LNCaP clone FGC (cell line): ENCODE results near the gene MAN2B1.

ENCODE experiments used
- DNase-seq: peaks from one replicate; pipeline ENCODE4 v3.0.0-alpha.2; 2011; ENCODE audit warnings: low read depth
- H3K4me3 ChIP-seq: 2 replicates; pipeline ENCODE4 v1.5.1; 2011; ENCODE audit warnings: mild to moderate bottlenecking, low read depth, low read length, control low read depth
- CTCF ChIP-seq: IDR thresholded peaks from 2 replicates; pipeline ENCODE4 v1.5.1; 2012; ENCODE audit warnings: mild to moderate bottlenecking; ENCODE audit not compliant: control insufficient read depth, insufficient read depth; ENCODE audit errors: extremely low read depth

Gene MAN2B1

GRCh38 chr19:12656899-12657571 lies 9.5 kb downstream of the MAN2B1 start:
- H3K4me3 ChIP-seq, result no peak overlapping the region
- TF ChIP-seq CTCF, result no peak
- no peak for DNase-seq

GRCh38 chr19:12655546-12655945 lies 11.0 kb downstream of the MAN2B1 start:
- DNase-seq, result no peak
- H3K4me3 ChIP-seq, result no peak overlapping the region
- no peak for TF ChIP-seq CTCF

- no peak for TF ChIP-seq CTCF
- no peak for DNase-seq
- no peak overlapping the region for H3K4me3 ChIP-seq
Observed at GRCh38 chr19:12652219-12652618, 14.3 kb downstream of the MAN2B1 start.

- no peak for DNase-seq
- H3K4me3 ChIP-seq, result no peak overlapping the region
- no peak for TF ChIP-seq CTCF
Observed at GRCh38 chr19:12649941-12650340, 16.6 kb downstream of the MAN2B1 start.

GRCh38 chr19:12648088-12648487 lies 18.5 kb downstream of the MAN2B1 start:
- DNase-seq, result no peak
- H3K4me3 ChIP-seq, result no peak overlapping the region
- TF ChIP-seq CTCF, result 0 out of 2 replicates have a peak, but pooled peaks have one; percentile 1

GRCh38 chr19:12647490-12648071 lies 19.0 kb downstream of the MAN2B1 start:
- no peak overlapping the region for H3K4me3 ChIP-seq
- no peak for DNase-seq
- TF ChIP-seq CTCF, result no peak

- TF ChIP-seq CTCF, result no peak
- no peak for DNase-seq
- H3K4me3 ChIP-seq, result no peak overlapping the region
Observed at GRCh38 chr19:12647047-12647446, 19.5 kb downstream of the MAN2B1 start.
